Islet of Langerhans (tissue), 1 donor: ENCODE results near the gene UNC93B1.

Source experiments
- FAIRE-seq: peaks from one replicate; lab custom pipeline; 2011; peaks lifted over from hg19 to GRCh38; lab: Jason Lieb, UNC

UNC93B1 gene

GRCh38 chr11:68003846-68004550 lies at the start of gene UNC93B1:
TSS of gene UNC93B1 (minus strand) at chr11:68004097. CDS start at chr11:68004043, 54 bp downstream.
- FAIRE-seq, result no peak

GRCh38 chr11:68053117-68053516 lies 49.2 kb upstream of the UNC93B1 start:
- FAIRE-seq, result no peak

GRCh38 chr11:68052137-68052873 lies 48.4 kb upstream of the UNC93B1 start:
- FAIRE-seq, result no peak

GRCh38 chr11:68051191-68052136 lies 47.6 kb upstream of the UNC93B1 start:
- FAIRE-seq, result no peak

GRCh38 chr11:68050371-68050841 lies 46.5 kb upstream of the UNC93B1 start:
- no peak for FAIRE-seq

DNA sequence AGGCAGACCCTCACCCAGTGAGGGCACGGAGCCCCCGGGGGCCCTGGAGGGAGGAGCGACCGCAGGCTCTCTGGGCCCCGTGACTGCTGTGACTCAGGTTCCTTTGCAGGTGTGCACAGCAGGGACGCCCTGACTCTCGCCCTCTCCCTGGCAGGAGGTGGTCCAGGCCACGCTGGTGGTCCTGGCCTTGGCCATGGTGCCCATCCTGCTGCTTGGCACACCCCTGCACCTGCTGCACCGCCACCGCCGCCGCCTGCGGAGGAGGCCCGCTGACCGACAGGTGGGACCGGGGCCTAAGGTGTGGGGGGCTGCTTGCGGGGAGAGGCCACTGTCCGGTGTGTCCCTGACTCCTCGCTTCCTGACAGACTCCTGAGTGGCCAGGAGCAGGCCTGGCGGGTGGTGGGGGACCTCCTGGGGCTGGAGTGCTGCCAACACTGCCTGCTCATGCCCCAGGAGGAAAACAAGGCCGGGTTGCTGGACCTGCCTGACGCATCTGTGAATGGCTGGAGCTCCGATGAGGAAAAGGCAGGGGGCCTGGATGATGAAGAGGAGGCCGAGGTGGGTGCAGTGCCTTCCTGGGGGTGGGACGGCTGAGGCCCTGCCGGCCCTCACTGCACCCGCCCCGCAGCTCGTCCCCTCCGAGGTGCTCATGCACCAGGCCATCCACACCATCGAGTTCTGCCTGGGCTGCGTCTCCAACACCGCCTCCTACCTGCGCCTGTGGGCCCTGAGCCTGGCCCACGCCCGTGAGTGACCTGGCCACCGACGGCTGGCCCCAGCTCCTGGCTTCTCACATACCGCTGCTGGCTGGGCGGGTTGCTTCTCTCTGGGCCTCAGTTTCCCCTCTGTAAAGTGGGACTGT lies 45.8 kb upstream of the UNC93B1 start:
- no peak for FAIRE-seq

DNA sequence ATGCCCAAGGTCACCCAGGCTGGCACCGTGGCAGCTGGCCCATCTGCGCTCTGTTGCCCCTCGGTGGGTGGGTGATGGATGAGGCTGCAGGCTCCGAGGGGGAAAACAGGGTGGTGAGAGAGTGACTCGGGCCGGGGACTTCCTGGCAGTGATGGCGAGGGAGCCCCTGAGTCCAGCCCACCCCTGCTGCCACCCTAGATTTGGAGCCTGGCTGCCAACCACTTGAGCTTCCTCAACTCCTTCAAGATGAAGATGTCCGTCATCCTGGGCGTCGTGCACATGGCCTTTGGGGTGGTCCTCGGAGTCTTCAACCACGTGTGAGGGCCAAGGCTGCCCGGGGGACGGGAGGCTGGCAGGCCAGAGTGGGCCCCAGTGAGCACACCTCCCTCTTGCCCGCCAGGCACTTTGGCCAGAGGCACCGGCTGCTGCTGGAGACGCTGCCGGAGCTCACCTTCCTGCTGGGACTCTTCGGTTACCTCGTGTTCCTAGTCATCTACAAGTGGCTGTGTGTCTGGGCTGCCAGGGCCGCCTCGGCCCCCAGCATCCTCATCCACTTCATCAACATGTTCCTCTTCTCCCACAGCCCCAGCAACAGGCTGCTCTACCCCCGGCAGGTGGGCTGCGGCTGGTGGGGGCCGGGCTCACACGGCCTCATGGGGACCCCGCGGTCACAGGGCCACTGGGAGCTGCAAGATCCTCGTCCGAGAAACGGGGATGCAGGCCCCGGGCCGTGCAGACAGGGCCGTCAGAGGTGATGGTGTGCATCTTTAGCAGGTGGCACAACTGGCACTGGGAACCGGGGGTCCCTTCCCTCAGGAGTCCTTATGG lies 45.0 kb upstream of the UNC93B1 start:
- no peak for FAIRE-seq

GRCh38 chr11:68047437-68048290 lies 43.8 kb upstream of the UNC93B1 start:
- FAIRE-seq, result no peak

DNA sequence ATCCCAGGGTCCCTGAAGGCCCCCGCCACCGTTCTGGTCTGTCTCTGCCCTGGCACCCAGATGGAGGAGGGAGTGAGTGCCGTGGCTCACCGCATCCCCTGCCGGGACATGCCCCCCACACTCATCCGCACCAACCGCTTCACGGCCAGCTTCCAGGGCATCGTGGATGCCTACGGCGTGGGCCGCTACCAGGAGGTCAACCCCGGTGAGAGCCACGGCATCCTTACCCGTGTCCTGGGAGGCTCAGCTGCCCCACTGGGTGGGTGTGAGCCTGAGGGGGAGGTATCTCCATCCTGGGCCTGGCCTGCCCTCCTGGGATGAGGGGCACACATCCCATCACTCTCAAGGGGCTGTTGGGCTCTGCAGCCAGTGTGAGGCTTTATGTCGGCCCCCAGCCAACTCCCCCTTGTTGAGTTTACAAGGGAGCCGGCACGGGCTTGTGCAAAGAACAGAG lies 41.0 kb upstream of the UNC93B1 start:
- no peak for FAIRE-seq

DNA sequence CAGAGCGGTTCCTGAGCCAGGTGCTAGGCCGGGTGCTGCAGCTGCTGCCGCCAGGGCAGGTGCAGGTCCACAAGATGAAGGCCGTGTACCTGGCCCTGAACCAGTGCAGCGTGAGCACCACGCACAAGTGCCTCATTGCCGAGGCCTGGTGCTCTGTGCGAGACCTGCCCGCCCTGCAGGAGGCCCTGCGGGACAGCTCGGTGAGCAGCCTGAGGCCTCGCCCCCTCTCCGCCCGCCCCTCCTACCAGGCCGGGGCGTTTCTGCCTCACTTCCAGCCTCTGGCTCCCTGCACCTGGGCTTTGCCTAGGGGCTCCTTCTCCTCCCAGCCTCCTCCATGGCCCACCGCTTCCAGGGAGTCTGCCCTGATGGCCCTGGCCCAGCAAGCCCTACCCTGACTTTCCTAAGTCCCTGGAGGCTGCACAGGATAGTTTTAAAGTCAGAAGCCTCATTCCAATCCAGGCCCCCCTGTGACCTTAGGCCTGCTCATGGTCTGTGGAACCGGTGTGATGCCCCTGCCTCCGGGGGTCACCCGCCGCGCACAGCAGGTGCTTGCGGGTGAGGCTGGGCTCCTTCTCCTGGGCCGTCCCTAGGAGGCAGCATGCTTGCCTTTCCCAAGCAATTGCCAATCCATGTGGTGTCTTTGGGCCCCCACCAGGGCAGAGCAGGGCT lies 40.4 kb upstream of the UNC93B1 start:
- no peak for FAIRE-seq

DNA sequence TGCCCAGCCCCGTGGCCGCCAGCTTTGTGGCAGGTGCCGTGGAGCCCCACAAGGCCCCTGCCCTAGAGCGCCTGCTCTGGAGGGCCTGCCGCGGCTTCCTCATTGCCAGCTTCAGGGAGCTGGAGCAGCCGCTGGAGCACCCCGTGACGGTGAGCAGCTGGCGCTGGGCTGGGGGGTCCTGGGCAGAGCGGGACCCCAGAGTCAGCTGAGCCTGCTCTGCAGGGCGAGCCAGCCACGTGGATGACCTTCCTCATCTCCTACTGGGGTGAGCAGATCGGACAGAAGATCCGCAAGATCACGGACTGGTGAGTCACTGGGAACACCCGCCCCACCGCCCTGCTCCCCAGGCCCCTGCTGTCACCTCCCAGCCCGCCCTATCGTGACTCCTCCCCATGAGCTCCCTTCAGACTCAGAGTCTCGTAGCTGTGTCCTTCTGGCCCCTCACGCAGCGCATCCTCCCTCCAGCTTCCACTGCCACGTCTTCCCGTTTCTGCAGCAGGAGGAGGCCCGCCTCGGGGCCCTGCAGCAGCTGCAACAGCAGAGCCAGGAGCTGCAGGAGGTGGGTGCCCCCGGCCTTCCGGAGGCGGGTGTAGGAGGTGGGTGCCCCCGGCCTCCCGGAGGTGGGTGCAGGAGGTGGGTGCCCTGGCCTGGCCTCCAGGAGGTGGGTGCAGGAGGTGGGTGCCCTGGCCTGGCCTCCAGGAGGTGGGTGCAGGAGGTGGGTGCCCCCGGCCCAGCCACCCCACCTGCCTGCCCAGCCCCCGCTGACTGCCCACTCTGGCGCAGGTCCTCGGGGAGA lies 39.6 kb upstream of the UNC93B1 start:
- FAIRE-seq, result no peak

- no peak for FAIRE-seq
Measured at GRCh38 chr11:68043029-68043348, 39.1 kb upstream of the UNC93B1 start.

DNA sequence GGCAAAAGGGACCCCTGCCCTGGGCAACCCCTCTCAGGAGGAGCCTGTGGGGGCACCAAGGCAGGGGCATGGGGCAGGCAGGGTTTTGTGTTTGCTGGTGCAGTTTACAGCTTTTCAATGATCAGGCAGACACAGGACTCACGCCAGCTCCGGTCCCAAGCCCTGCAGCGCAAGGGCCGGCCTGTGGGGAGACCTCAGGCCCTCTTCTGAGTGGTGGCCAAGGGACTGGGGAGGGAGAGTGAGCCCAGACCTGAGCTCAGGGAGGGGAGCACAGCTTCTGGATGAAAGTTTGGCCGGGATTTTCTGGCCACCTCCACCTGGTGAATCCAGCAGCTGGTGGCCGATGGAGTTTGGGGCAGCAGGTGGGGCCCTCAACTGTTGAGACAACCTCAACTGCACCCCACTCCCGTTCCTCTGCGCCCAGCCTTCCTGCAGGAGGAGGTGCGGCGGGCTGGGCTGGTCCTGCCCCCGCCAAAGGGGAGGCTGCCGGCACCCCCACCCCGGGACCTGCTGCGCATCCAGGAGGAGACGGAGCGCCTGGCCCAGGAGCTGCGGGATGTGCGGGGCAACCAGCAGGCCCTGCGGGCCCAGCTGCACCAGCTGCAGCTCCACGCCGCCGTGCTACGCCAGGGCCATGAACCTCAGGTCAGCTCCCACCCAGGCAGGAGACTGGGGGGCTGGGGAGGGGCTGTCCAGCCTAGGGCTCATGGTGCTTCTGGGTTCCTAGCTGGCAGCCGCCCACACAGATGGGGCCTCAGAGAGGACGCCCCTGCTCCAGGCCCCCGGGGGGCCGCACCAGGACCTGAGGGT lies 38.5 kb upstream of the UNC93B1 start:
- FAIRE-seq, result no peak

DNA sequence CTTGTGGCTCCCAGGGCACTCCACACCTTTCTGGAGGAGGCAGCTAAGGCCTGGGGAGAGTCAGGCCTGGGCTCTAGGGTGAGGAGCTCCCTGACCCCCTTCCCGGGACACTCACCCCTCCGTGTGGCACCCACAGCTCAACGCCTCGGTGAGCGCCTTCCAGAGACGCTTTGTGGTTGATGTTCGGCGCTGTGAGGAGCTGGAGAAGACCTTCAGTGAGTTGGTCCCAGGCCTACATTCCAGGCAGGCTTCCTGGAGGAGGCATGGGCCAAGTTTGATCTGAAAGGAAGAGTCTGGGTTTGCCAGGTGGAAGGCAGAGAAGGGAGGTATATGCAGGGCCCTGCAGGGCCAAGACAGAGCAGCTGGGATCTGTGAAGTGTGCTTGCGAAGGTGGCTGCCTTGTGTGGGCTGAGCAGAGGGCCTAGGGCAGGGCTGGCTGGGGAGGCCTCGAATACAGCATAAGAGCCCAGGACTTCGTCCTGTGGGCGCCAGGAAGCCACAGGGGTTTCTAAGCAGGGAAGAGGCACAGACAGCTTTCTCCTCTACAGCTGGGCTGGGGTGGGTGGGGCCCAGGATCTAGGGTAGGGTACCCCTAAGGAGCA lies 37.8 kb upstream of the UNC93B1 start:
- no peak for FAIRE-seq

GRCh38 chr11:68040957-68041591 lies 37.2 kb upstream of the UNC93B1 start:
- no peak for FAIRE-seq

GRCh38 chr11:68040101-68040956 lies 36.4 kb upstream of the UNC93B1 start:
- no peak for FAIRE-seq
